Measurements from ENCODE around the gene ZFP64.
"Not testable (repeated sequence)": the region's sequence is repeated elsewhere in the genome, so short reads cannot be mapped to it uniquely, and the experiment has no call there.

Gene ZFP64

DNA sequence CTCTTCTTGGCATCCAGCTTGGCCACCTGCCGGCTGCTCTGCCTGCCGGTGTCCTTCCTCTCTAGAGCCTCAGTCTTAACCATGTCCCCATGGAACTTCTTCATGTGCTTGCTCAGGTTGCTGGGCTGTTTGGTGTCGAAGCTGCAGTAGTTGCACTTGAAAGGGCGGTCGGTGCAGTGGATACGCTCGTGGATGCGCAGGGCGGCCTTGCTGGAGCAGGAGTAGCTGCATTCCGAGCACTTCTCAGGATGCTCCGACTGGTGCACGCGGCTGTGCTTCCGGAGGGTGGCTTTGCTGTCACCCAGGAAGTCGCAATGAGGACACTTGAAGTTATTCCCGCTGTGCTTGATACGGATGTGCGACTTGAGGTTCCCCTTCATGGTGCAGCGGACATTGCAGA, 38.7 kb downstream of the ZFP64 start:
- no peak for DNase-seq

DNA sequence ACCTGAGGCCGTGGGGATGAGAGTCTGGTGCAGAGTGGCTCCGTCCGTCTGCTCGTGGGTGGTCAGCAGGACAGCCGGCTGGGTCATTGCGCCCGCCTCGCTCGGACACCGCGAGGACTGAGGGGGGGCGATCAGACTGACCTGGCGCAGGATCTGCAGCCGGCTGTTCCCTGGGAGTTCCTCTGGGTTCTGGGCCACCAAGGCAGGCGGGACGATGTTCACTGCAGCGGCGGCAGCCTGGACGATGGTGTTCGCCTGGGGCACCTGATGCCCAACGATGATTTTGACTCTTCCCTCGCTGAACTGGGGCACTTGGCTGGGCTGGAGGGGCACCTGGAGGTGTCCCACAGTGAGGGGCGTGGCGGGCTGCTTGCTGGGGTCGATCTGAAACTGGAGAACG, 39.2 kb downstream of the ZFP64 start:
- no peak for DNase-seq

DNA sequence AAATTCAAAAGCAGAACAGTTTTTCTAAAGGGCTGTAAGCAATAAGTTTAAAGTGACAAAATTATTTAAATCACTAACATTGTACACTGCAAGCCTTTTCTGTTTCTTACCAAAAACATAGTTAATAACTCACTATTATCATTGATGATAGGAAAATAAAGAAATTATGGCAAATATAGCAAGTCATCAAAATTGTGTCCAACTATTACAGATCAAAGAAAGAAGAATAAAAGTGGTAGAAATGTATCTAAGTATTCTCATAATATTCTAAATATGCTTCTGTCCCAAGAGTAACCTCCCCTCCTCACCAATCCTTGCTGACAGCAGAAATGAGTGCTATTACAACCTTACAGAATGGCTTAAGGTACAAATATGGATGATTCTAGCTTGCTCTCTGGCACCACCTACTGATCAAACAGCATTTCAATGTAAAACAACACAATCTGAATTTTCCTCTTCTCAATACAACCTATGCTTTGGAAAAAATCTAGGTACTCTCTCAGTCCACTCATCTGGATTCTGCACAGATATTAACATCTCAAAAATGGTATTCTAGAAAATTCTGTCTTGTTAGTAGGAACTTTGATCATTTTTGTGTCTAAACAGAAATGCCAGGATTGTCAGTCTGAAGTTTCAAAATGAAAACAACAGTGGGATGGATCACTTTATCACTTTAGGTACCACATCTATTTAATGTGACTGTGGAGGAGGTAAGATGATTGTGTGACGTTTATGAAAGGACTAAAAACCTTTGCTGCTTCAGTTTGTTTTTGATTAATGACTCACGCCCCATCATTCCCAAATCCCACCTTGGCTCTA, 40.9 kb downstream of the ZFP64 start:
- DNase-seq, result peak; percentile 23 to 63

DNA sequence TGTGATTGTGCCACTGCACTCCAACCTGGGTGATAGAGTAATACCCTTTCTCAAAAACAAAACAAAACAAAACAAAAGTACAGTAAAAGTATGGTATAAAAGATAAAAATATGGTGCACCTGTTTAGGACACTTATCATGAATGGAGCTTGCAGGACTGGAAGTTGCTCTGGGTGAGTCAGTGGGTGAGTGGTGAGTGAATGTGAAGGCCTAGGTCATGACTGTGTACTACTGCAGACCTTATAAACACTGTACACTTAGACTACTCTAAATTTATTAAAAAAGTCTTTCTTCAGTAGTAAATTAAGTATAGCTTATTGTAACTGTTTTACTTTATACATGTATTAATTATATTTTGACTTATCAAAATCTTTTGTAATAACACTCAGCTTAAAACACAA, 46.0 kb downstream of the ZFP64 start:
- DNase-seq, result no peak

DNA sequence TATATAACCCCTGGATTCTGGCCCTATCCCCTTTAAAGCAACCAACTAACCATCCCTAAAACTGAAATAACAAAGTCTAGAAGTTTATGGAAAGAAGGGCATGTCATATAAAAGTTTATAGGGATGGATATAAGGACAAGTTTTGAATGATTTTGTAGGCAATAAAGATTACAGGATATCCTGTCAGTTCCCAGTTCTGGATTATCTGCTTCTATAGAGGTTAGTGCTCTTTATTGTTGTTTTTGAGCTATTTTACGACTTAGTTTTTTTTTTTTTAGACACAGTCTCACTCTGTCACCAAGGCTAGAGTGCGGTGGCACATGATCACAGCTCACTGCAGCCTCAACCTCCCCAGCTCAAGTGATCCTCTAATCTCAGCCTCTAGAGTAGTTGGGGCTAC, 48.3 kb downstream of the ZFP64 start:
- no peak for DNase-seq

DNA sequence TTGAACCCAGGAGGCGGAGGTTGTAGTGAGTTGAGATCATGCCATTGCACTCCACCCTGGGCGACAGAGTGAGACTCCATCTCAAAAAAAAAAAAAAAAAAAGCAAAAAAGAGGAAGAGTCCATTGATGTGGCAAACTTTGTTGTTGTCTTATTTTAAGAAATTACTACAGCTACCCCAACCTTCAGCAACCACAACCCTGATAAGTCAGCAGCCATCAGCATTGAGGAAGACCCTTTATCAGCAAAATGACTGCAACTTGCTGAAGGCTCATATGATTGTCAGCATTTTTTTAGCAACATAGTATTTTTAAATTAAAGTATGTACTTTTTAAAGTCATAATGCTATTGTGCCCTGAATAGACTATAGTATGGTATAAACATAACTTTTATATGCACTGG, 48.8 kb downstream of the ZFP64 start:
- peak in 1 of 2 donors; percentile 26 for DNase-seq

DNA sequence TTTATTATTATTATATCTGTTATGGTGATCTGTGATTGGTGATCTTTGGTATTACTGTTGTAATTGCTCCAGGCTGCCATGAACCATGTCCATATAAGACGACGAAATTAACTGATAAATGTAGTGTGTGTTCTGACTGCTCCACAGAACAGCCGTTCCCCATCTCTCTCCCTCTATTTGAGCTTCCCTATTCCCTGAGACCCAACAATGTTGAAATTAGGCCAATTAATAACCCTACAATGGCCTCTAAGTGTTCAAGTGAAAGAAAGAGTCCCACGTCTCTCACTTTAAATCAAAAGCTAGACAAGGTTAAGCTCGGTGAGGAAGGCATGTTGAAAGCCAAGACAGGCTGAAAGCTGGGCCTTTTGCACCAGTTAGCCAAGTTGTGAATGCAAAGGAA, 51.6 kb downstream of the ZFP64 start:
- no peak for DNase-seq

DNA sequence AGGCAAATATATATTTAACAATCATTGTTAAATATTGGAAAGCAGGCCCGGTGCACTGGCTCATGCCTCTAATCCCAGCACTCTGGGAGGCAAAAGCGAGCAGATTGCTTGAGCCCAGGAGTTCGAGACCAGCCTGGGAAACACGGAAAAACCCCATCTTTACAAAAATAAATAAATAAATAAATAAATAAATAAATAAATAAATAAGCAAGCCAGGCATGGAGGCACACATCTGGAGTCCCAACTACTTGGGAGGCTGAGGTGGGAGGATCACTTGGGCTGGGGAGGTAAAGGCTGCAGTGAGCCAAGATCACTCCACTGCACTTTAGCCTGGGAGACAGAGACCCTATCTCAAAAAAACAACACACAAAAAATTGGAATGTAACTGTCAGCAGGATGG, 53.7 kb downstream of the ZFP64 start:
- no peak for DNase-seq

DNA sequence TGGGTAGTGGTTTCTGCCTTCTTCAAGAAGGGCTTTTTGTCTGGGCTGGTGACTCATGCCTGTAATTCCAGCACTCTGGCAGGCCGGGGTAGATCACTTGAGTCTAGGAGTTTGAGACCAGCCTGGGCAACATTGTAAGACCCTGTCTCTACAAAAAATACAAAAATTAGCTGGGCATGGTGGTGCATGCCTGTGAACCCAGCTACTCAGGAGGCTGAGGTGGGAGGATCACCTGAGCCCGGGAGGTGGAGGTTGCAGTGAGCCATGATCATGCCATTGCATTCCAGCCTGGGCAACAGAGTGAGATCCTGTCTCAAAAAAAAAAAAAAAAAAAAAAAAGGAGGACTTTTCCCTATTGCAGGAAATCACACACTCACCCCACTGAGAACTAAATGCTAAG, 57.9 kb downstream of the ZFP64 start:
- DNase-seq, result not testable (repeated sequence)

DNA sequence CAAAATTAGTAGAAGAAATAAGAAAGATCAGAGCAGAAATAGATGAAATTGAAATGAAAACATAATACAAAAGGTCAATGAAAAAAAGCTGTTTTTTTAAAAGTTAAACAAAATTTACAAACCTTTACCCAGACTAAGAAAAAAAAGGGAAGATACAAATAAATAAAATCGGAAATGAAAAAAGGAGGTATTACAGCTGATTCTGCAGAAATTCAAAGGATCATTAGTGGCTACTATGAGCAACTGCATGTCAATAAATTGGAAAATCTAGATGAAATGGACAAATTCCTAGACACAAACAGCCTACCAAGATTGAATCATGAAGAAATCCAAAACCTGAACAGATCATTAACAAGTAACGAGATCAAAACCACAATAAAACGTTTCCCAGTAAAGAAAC, 59.2 kb downstream of the ZFP64 start:
- DNase-seq, result no peak

DNA sequence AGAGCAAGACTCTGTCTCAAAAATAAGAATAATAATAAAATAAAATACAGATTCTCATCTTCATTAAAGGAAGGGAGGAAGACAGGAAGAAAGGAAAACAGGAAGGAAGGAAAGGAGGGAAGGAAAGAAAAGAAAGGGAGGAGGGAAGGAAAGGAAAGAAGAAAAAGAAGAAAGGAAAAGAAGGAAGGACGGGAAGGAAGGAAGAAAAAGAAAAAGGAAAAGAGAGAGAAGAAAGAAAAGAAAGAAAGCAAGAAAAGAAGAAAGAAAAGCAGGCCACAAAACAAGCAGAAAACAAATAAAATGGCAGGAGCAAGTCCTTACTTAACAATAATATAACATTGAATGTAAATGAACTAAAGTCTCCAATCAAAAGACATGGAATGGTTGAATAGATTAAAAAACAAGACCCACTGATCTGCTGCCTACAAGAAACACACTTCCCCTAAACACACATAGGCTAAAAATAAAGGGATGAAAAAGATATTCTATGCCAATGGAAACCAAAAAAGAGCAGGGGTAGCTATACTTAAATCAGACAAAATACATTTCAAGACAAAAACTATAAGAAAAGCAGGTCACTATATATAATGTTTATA, 60.4 kb downstream of the ZFP64 start:
- DNase-seq, result no peak

DNA sequence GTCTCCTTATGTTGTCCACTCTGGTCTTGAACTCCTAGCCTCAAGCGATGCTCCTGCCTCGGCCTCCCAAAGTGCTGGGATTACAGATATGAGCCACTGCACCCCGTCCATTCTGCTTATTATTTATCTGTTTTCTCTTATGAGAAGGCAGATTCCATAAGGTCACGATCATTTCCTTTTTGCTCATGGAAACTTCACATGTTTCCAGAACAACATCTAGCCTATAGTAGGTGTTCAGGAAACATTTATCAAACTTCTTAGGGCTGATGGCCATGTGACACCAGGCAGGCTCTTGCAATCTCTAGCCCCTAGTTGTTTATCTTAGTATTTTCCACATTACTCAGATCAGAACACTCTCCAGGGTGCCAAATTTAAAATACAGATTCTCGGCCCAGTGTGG, 61.2 kb downstream of the ZFP64 start:
- DNase-seq, result no peak

DNA sequence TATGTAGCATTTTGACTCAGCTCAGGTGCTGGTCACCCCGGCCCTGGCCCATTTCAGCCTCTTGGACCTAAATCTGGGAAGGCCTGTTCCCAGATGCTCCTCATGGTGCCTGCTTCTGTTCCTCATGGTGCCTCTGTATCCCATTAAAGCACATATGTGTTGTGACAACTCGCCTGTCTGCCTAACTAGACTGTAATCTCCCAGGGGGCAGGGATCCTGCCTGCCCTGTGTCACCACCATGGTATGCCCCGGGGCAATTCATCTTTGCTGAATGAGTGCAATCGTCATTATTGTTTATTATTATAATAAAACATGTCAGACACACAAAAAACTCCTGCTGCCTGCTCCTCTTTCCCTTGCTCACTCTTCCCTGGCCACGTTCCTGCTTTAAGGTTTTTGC, 62.0 kb downstream of the ZFP64 start:
- DNase-seq, result no peak

DNA sequence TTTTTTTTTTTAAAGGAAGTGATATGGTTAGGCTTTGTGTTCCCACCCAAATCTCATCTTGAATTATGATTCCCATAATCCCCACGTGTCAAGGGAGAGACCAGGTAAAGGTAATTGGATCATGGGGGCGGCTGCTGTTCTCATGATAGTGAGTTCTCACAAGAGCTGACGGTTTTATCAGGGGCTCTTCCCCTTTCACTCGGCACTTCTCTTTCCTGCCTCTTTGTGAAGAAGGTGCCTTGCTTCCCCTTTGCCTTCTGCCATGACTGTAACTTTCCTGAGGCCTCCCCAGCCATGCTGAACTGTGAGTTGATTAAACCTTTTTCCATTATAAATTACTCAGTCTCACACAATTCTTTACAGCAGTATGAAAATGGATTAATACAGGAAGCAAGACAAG, 64.3 kb downstream of the ZFP64 start:
- peak; percentile 47 to 58 for DNase-seq

DNA sequence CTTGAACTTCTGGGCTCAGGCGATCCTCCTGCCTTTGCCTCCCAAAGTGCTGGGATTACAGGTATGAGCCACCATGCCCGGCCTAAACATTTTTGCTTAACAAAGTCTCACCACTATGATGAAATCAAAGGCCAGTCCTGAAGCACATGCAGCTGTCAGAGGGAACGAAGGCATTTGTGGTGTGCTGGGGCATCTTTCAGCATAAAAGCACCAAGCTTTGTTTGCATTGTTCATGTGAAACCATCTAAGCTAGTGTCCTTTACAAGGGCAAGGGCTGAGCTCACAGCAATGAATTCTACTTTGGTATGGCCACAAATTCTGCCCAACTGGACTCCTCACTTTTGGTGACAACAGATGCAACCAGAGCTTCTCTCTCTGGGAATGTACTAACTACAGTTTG, 66.8 kb downstream of the ZFP64 start:
- no peak for DNase-seq

DNA sequence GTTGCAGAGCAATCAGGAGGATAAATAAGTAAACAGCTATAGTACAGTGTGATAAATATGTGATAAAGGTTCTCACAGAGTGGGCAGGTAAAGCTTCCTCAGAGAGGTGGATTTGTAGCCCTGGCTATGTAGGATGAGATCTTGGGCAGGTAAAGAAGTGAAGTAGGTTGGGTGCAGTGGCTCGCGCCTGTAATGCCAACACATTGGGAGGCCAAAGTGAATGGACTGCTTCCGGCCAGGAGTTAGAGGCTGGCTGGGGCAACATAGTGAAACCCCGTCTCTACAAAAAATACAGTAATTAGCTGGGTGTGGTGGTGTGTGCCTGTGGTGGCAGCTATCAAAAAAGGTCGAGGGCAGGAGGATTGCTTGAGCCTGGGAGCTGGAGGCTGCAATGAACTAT, 72.9 kb downstream of the ZFP64 start:
- DNase-seq, result no peak

DNA sequence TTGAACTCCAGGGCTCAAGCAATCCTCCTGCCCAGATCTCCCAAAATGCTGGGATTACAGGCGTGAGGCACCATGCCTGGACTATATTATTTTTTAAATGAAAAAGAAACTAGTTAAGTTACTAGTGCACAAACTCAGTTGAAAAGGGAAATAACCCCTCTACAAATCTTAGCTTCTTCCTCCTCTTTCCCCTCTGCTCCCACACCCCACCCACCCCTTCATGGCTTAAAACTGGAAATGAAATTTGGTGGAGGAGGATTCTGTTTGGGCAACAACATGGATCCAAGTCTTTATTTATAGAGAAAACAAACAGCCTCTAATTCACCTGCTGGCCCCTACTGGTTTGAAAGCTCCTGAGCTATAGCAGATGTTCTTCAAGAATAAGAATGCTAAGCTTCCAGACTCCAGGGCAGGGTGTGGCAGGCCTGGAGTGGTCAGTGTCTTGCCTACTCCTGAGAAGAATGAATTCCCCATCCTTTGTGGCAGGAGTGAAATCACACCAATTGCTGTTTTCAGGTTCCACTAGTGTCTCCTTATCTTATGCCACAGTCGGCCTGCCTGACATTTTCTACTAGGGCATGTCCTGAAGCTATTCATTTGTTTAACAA, 73.5 kb downstream of the ZFP64 start:
- DNase-seq, result peak; percentile 31 to 59

DNA sequence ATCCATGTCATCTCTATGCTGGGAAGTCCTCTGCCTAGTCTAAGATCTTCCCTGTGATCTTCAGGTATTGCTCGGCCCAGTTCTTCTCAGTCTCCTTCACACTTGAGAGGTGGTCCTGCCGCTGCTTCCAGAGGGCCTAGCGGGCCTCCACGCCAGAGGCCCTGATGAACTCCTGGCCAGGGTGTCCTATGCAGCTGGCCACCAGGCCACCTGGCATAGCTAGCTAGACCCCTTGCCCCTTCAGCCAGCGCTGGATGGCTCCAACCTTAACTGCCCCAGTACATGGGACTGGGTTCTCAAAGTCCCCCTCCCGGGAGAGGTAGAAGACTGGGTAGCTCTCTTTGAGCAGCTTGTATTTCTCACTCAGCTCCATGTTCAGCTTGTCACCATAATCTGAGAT, 81.1 kb downstream of the ZFP64 start:
- DNase-seq, result no peak

DNA sequence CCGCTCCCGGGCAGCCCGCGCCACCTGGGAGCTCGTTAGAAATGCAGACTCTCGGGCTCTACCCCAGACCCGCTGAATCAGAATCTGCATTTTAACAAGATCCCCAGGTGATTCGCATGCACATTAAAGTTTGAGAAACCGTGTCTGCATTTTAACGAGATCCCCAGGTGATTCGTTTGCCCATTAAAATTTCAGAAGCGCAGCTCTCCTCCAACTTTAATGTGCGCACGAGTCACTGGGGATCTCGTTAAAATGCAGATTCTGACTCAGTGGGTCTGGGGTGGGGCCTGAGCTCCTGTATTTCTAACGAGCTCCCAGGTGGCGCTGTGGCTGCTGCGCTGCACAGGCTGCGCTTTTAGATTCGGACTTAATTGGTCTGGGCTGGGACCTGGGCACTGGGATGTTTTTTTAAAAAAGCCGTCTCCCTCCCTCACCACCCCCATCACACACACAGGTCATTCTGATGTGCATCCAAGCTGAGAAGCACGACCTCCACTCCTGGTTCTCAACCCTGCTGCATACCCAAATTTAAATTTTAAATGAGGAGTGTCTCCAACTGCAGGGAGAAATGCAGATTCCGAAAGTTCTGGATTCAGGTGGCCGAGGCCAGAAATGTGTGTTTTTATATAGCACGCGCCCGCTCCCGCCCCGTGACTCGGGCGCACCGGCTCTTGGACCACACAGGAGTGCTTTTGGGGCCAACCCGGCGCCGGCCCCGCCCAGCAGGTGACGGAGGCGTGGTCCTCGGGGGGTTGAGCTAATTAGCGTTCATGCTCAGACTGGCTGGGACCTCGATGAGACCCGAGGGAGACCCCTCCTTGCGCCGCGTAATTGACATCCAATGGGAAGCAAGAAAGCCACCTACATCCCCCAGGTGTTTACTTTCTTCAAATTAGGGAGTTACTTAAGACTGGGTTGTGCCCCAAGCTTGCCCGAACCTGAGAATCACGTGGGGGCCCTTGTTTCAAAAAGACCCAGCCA, 85.8 kb downstream of the ZFP64 start:
- DNase-seq, result no peak

DNA sequence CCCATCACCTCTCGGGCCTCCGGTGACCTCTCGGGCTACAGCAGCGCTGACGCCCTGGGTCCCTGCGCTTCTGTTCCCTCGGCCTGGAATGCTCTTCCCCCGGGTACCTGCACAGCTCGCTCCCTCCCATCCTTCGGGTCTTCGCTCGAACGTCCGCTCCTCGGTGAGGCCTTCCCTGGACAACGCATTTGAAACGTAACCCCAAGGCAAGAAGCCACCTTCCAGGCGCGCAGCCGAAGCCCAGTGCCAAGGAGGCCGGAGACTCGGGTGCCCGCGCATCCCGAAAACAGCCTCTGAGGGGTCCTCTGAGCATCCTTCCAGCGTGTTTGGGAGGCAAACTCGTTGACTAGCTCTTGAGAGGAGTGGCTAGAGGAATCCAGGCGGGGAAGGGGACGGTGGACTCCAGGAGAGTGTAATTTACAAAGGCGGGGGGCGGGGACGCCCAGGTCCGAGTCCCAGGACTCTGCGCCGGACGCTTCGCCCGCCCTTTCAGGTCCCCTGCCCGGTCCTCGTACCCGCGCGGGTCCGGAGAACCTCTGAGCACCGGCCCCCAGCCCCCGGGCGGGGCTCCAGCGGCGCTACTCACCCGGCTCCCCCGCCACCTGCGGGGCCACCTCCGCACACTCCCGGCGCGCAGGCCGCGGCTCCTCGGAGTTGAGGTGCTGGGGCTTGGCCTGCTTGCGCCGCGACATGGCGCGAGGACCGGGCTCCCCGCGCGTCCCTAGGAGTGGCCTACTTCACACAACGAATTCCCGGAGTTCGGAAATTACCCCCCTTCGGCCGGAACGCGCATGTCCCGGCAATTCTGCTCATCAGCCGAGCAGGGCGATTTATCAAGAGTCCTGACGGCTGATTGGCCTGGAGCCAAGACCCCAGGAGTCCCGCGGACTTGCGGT, 86.8 kb downstream of the ZFP64 start:
- DNase-seq, result no peak

DNA sequence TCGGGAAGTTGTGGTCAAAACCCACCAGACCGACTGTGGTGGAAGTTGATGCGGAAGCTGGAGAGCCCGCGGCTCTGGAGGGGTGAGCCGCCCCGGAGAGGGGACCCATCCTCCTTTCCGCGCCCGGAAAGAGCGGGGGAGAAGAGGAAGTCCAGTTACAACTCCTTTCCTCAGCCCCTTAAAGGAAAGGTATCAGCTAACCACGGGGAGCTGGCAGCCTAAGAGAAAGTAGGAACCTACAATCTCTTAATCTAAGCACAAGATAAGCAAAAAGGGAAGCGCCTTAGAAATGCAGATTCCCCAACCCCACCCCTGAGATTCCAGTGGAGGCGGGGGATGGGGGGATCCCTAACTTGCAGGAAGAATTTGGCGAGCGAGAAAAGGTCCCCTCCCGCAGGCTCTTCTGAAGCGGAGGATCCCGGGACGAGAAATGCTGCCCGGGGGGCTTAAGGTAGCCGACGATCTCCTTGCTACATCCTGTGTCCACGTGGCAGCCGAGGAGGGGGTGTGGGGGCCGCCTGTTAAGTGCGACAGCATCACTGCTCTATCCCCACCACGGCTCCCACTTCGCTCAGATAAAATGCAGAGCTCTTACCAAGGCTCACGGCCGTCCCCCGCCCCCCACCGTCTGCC, 87.5 kb downstream of the ZFP64 start:
- DNase-seq, result peak in 1 of 2 donors; percentile 19
